ENCODE data around the gene SLFN12. TPM values are rescaled to one million over a fixed set of nuclear protein-coding genes. Genes with fewer than 3 reads are reported as not detected.

The SLFN12 gene
- total RNA-seq: 10 to 100 TPM in 1 of 4 donors, 1 to 10 TPM in 3; 3.6 to 10.2 (median 6.9) TPM

- Histone ChIP-seq H3K4me3 (peak within 1 kb of the TSS; percentile 59 to 75), H3K27ac (peak within 1 kb of the TSS; percentile 67 to 90 (median 86)), H3K9me3 (no peaks in the 10 kb centered on the region), H3K4me1 (peaks cover 0 to 29% (median 12%) of the 10 kb centered on the region in 3 donors), H3K27me3 (no peaks in the 10 kb centered on the region), H3K36me3 (no peaks in the 10 kb centered on the region)
- peak; percentile 87 for ATAC-seq
- WGBS, 2 donors (ENCODE audit: low coverage in 1 of 2): 16 to 19% methylated on average over 15 to 21 of the region's 22 CpGs
- TF ChIP-seq POLR2AphosphoS5 (IDR thresholded peaks at IDR 0.05) (peak; percentile 27), POLR2A (IDR thresholded peaks at IDR 0.05) (peak in 1 of 2 donors; percentile 23), CTCF (IDR thresholded peaks at IDR 0.05) (no peak), EP300 (IDR thresholded peaks at IDR 0.05) (no peak)
These were observed at the start of gene SLFN12 for GRCh38 chr17:35432176-35433074. Gene SLFN12 (minus strand): TSS chr17:35432500. CDS start chr17:35423028, 9,472 bp downstream.

DNA sequence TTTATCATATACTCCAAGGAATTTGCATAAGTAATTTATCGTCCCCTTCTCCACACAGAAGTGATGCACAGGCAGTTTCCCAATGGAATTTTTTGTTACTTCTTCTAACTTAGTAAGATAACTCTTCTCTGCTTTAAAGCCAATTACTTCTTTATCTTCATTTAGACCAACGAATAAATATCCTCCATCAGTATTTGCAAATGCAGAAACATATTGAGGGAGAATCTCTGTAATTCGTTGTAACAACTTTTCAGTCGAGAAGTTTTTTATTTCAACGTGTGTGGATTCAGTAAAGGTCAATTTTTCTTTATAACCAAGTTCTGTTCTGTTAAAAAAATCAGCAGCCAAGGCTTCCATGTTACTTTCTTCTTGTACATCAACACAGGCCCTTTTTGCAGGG, 47.0 kb upstream of the SLFN12 start:
- no peaks in the 10 kb centered on the region for H3K4me1 ChIP-seq
- H3K9me3 ChIP-seq: no peaks in the 10 kb centered on the region
- H3K27ac ChIP-seq: no peak overlapping the region
- H3K4me3 ChIP-seq: no peak overlapping the region
- H3K36me3 ChIP-seq: no peaks in the 10 kb centered on the region
- H3K27me3 ChIP-seq: peaks cover 76% of the 10 kb centered on the region
- no peak for ATAC-seq
- 60 to 67% methylated on average over 5 of the region's 5 CpGs for WGBS, 2 donors (ENCODE audit: low coverage in 1 of 2)
- TF ChIP-seq EP300 (IDR thresholded peaks at IDR 0.05) (no peak), CTCF (IDR thresholded peaks at IDR 0.05) (no peak), POLR2AphosphoS5 (IDR thresholded peaks at IDR 0.05) (no peak), POLR2A (IDR thresholded peaks at IDR 0.05) (no peak)

GRCh38 chr17:35477248-35477647, 44.9 kb upstream of the SLFN12 start:
- H3K4me1 ChIP-seq: no peaks in the 10 kb centered on the region
- no peaks in the 10 kb centered on the region for H3K36me3 ChIP-seq
- ATAC-seq: no peak
- H3K4me3 ChIP-seq: no peak overlapping the region
- no peak for TF ChIP-seq POLR2A (IDR thresholded peaks at IDR 0.05)
- TF ChIP-seq POLR2AphosphoS5 (IDR thresholded peaks at IDR 0.05): no peak
- peaks cover 67% of the 10 kb centered on the region for H3K27me3 ChIP-seq
- 64 to 67% methylated on average over 4 to 5 of the region's 5 CpGs for WGBS, 2 donors (ENCODE audit: low coverage in 1 of 2)
- no peak overlapping the region for H3K27ac ChIP-seq
- H3K9me3 ChIP-seq: no peaks in the 10 kb centered on the region

- H3K36me3 ChIP-seq: no peaks in the 10 kb centered on the region
- H3K9me3 ChIP-seq: no peaks in the 10 kb centered on the region
- H3K4me3 ChIP-seq: no peak overlapping the region
- H3K27ac ChIP-seq: no peak overlapping the region
- no peak for ATAC-seq
- WGBS, 2 donors (ENCODE audit: low coverage in 1 of 2): 70 to 100% methylated on average over 1 to 2 of the region's 2 CpGs
- H3K27me3 ChIP-seq: peaks cover 58% of the 10 kb centered on the region
- H3K4me1 ChIP-seq: no peaks in the 10 kb centered on the region
- TF ChIP-seq EP300 (IDR thresholded peaks at IDR 0.05): no peak
- no peak for TF ChIP-seq POLR2AphosphoS5 (IDR thresholded peaks at IDR 0.05)
- no peak for TF ChIP-seq POLR2A (IDR thresholded peaks at IDR 0.05)
- TF ChIP-seq CTCF (IDR thresholded peaks at IDR 0.05): no peak
These were observed 44.1 kb upstream of the SLFN12 start for GRCh38 chr17:35476283-35476820.

DNA sequence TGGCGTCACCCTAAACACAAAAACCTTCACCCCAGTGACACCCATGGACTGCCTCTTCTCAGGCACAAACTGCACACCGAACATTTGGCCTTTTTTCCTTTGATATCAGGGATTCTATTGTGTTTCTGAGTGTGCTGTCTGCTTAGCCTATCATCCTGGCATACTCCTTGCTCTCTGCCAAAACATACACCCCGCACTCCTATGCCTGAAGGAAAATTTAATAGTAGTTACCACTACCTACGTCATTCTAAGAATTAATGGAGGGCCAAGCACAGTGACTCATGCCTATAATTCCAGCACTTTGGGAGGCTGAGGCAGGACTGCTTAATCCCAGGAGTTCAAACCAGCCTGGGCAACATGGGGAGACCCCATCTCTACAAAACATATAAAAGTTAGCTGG, 36.2 kb upstream of the SLFN12 start:
- Histone ChIP-seq H3K4me3 (no peak overlapping the region), H3K27me3 (peaks cover 16% of the 10 kb centered on the region), H3K9me3 (no peaks in the 10 kb centered on the region), H3K4me1 (no peaks in the 10 kb centered on the region), H3K27ac (no peak overlapping the region), H3K36me3 (no peaks in the 10 kb centered on the region)
- no peak for ATAC-seq
- WGBS, 2 donors (ENCODE audit: low coverage in 1 of 2): 75 to 100% methylated on average over 1 to 4 of the region's 4 CpGs
- TF ChIP-seq POLR2AphosphoS5 (IDR thresholded peaks at IDR 0.05) (no peak), CTCF (IDR thresholded peaks at IDR 0.05) (no peak), EP300 (IDR thresholded peaks at IDR 0.05) (no peak), POLR2A (IDR thresholded peaks at IDR 0.05) (no peak)

Data from gastroesophageal sphincter (tissue), 4 donors.